WI38 (cell line): Measurements from ENCODE around the gene TESK2.

Source experiments
- H3K4me3 ChIP-seq: 2 replicates; pipeline ENCODE4 v1.5.1; 2011; ENCODE audit warnings: low read depth, mild to moderate bottlenecking, control low read depth, low read length
- CTCF ChIP-seq: IDR thresholded peaks from 2 replicates; pipeline ENCODE4 v1.5.1; 2012; ENCODE audit warnings: low read depth, mild to moderate bottlenecking, control low read depth, low read length

Gene TESK2

GRCh38 chr1:45512641-45513054, 21.7 kb upstream of the TESK2 start:
- peak; percentile 47 for TF ChIP-seq CTCF
- H3K4me3 ChIP-seq = no peak overlapping the region

- no peak overlapping the region for H3K4me3 ChIP-seq
- TF ChIP-seq CTCF = no peak
Observed at GRCh38 chr1:45510972-45511527, 20.1 kb upstream of the TESK2 start.

- TF ChIP-seq CTCF = no peak
- H3K4me3 ChIP-seq = no peak overlapping the region
Observed at GRCh38 chr1:45510036-45510971, 19.3 kb upstream of the TESK2 start.

- peak; percentile 4; the same call in 1 of the 2 replicates for TF ChIP-seq CTCF
- no peak overlapping the region for H3K4me3 ChIP-seq
Observed at GRCh38 chr1:45508295-45509151, 17.6 kb upstream of the TESK2 start.

GRCh38 chr1:45507893-45508292, 16.9 kb upstream of the TESK2 start:
- no peak for TF ChIP-seq CTCF
- no peak overlapping the region for H3K4me3 ChIP-seq

GRCh38 chr1:45507195-45507594, 16.2 kb upstream of the TESK2 start:
- H3K4me3 ChIP-seq = no peak overlapping the region
- TF ChIP-seq CTCF = no peak
